Measurements from ENCODE around the gene RNU7-1. TPM values are rescaled to one million over a fixed set of nuclear protein-coding genes. Genes with fewer than 3 reads are reported as not detected.

Gene RNU7-1
- total and polyA plus RNA-seq, 9 of the 15 experiments (the other 6 are each of a cell fraction or from before 2014, with no cell fraction given): not detected

DNA sequence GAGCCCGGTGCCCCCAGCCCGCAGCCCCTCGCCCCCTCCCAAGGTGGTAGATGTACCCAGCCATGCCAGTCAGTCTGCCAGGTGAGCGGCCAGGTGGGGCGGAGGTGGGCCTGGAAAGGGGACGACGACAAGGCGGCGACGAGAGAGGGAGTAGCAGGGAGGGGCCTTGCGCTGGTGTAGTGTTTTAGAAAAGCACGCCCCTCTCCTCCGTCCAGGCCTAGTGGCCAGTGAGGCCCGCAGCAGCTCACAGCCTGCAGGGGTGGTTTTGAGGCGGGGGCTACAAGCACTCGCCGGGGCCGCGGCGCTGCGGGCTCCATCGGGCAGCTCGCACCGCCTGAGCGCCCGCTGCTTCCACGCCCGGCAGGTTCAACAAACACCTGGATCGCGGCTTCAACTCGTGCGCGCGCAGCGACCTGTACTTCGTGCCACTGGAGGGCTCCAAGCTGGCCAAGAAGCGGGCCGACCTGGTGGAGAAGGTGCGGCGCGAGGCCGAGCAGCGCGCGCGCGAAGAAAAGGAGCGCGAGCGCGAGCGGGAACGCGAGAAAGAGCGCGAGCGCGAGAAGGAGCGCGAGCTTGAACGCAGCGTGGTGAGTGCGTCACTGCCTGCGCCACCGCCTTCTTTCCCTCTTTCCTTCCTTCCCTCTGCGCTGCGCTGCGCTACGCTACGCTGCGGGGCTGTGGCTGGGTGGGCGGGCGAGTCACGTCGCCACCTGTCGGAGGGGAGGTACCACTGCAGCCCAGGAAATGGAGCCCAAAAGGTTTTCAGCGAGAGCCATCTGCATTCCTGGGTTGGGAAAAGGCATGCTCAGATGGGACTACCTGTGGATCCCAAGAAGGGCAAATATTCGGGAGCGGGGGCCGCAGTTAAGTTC lies 5.9 kb upstream of the RNU7-1 start (continued):
- TF ChIP-seq POU5F1 (IDR thresholded peaks at IDR 0.05; ENCODE audit: borderline replicate concordance, low read depth, low read length, partially characterized antibody): no peak
- no peak for TF ChIP-seq SLC30A9 (CRISPR knock-in tag; IDR thresholded peaks at IDR 0.05)
- TF ChIP-seq ZNF311 (CRISPR knock-in tag; IDR thresholded peaks at IDR 0.05): no peak
- no peak for TF ChIP-seq TRIM24 (IDR thresholded peaks at IDR 0.05)
- TF ChIP-seq RFX5 (IDR thresholded peaks at IDR 0.05; ENCODE audit: low read depth, low read length): no peak
- TF ChIP-seq, protein P1, sequence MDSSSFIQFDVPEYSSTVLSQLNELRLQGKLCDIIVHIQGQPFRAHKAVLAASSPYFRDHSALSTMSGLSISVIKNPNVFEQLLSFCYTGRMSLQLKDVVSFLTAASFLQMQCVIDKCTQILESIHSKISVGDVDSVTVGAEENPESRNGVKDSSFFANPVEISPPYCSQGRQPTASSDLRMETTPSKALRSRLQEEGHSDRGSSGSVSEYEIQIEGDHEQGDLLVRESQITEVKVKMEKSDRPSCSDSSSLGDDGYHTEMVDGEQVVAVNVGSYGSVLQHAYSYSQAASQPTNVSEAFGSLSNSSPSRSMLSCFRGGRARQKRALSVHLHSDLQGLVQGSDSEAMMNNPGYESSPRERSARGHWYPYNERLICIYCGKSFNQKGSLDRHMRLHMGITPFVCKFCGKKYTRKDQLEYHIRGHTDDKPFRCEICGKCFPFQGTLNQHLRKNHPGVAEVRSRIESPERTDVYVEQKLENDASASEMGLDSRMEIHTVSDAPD (CRISPR knock-in tag; IDR thresholded peaks at IDR 0.05): no peak
- TF ChIP-seq, protein P2, sequence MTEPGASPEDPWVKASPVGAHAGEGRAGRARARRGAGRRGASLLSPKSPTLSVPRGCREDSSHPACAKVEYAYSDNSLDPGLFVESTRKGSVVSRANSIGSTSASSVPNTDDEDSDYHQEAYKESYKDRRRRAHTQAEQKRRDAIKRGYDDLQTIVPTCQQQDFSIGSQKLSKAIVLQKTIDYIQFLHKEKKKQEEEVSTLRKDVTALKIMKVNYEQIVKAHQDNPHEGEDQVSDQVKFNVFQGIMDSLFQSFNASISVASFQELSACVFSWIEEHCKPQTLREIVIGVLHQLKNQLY (CRISPR knock-in tag; conservative IDR thresholded peaks at IDR 0.05): no peak
- no peak for TF ChIP-seq KLF16 (IDR thresholded peaks at IDR 0.05)
- TF ChIP-seq ZNF184 (CRISPR knock-in tag; IDR thresholded peaks at IDR 0.05): no peak
- TF ChIP-seq MCM3 (IDR thresholded peaks at IDR 0.05): no peak
- TF ChIP-seq, protein P3, sequence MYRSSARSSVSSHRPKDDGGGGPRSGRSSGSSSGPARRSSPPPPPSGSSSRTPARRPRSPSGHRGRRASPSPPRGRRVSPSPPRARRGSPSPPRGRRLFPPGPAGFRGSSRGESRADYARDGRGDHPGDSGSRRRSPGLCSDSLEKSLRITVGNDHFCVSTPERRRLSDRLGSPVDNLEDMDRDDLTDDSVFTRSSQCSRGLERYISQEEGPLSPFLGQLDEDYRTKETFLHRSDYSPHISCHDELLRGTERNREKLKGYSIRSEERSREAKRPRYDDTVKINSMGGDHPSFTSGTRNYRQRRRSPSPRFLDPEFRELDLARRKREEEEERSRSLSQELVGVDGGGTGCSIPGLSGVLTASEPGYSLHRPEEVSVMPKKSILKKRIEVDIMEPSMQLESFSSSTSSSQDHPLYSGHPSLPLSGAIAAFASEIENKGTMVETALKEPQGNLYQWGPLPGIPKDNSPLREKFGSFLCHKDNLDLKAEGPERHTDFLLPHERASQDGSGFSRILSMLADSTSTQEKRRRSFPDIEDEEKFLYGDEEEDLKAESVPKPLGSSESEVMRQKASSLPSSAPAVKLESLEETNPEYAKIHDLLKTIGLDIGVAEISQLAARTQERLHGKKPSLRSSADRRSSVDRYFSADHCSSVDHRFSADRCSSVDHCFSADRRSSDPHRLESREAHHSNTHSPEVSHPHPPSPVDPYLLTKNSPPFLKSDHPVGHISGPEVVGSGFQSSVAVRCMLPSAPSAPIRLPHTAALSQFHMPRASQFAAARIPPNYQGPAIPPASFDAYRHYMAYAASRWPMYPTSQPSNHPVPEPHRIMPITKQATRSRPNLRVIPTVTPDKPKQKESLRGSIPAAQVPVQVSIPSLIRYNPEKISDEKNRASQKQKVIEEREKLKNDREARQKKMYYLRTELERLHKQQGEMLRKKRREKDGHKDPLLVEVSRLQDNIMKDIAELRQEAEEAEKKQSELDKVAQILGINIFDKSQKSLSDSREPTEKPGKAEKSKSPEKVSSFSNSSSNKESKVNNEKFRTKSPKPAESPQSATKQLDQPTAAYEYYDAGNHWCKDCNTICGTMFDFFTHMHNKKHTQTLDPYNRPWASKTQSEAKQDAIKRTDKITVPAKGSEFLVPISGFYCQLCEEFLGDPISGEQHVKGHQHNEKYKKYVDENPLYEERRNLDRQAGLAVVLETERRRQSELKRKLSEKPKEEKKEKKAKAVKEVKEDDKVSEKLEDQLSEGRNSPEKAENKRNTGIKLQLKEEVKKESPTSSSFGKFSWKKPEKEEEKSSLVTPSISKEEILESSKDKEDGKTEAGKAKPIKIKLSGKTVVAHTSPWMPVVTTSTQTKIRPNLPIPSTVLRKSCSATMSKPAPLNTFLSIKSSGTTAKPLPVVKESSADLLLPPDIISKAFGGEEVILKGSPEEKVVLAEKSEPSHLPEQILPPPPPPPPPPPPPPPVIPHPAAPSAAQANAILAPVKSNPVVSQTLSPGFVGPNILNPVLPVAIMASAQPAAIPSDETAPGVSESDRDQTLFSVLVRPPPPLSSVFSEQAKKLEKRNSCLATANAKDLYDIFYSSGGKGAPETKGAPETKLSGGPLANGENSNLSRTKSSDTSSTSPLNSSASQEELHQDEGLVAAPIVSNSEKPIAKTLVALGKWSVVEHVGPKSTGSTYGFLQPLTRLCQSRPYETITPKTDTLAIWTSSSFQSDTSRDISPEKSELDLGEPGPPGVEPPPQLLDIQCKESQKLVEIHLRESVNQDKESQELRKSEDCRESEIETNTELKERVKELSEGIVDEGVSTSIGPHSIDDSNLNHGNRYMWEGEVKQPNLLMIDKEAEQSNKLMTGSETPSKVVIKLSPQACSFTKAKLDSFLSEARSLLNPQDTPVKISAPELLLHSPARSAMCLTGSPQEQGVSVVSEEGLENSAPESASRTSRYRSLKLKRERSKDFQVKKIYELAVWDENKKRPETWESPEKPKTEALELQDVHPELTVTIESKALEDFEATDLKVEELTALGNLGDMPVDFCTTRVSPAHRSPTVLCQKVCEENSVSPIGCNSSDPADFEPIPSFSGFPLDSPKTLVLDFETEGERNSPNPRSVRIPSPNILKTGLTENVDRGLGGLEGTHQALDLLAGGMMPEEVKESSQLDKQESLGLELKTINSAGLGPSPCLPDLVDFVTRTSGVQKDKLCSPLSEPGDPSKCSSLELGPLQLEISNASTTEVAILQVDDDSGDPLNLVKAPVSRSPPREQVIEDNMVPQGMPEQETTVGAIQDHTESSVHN (IDR thresholded peaks at IDR 0.05; ENCODE audit: borderline replicate concordance in 1 of 2, low read depth in 1 of 2): no peak
- TF ChIP-seq, protein P4, sequence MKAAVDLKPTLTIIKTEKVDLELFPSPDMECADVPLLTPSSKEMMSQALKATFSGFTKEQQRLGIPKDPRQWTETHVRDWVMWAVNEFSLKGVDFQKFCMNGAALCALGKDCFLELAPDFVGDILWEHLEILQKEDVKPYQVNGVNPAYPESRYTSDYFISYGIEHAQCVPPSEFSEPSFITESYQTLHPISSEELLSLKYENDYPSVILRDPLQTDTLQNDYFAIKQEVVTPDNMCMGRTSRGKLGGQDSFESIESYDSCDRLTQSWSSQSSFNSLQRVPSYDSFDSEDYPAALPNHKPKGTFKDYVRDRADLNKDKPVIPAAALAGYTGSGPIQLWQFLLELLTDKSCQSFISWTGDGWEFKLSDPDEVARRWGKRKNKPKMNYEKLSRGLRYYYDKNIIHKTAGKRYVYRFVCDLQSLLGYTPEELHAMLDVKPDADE (conservative IDR thresholded peaks at IDR 0.05; ENCODE audit: control insufficient read depth, low read depth, low read length): no peak
- TF ChIP-seq PPARD (CRISPR knock-in tag; IDR thresholded peaks at IDR 0.05): no peak
- TF ChIP-seq PRPF4 (IDR thresholded peaks at IDR 0.05; ENCODE audit: insufficient read depth, low read depth, low read length, poor library complexity, severe bottlenecking): no peak
- TF ChIP-seq ZNF57 (CRISPR knock-in tag; IDR thresholded peaks at IDR 0.05): no peak; the same call in 1 of the 2 replicates
- TF ChIP-seq SRSF3 (IDR thresholded peaks at IDR 0.05; ENCODE audit: insufficient read depth, low read length): no peak

All from K562 (cell line).